ENCODE results near the gene SIK2. TPM values are rescaled to one million over a fixed set of nuclear protein-coding genes. Genes with fewer than 3 reads are reported as not detected.

SIK2 gene
- polyA plus RNA-seq, 3 donors, result 7.8 to 58.7 (median 15.7) TPM

DNA sequence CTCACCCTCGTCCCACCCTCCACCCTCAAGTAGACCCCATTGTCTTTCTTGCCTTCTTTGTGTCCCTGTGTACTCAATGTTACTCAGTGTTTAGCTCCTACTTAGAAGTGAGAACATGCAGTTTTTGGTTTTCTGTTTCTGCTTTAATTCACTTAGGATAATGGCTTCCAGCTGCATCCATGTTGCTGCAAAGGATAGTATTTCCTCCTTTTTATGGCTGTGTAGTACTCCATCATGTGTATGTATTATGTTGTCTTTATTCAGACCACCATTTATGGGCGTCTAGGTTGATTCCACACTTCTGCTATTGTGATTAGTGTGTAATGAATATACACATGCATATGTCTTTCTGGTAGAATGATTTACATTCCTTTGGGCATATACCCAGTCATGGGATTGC is 73.6 kb downstream of the SIK2 start:
- WGBS, 3 donors, result 96 to 98% (median 96%) methylated on average over 2 of the region's 2 CpGs
- no peak overlapping the region for H3K27ac ChIP-seq (ENCODE audit: low read depth, low read length)

DNA sequence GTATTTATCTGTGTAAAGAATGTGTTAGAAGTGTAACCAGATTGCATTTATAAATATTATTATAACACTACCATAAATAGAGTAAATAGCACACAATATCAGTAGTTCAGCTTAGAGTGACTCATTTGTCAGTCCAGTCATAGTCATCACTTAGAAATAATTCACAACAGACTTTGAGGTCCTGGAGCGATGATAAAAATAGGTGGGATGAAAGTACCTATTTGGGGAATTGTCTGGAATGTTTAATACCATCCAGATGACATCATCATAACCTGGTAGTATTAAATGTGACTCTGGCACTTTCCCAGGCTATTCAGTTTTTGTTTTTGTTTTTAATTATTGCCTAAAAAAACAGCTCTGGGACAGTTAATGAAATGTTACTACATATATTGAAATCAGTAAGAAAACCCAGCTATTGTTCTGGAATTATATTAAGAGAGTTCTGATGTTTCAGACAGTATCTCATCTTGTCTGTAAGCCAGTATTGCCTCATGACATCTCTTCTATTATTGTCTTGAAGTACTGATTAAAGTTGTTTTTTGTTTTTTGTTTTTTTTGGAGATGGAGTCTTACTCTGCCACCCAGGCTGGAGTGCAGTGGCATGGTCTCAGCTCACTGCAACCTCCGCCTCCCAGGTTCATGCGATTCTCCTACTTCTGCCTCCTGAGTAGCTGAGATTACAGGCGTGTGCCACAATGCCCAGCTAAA is 74.8 kb downstream of the SIK2 start:
- WGBS, 3 donors, result 92 to 94% (median 94%) methylated on average over 4 of the region's 4 CpGs
- H3K27ac ChIP-seq (ENCODE audit: low read depth, low read length), result no peak overlapping the region

DNA sequence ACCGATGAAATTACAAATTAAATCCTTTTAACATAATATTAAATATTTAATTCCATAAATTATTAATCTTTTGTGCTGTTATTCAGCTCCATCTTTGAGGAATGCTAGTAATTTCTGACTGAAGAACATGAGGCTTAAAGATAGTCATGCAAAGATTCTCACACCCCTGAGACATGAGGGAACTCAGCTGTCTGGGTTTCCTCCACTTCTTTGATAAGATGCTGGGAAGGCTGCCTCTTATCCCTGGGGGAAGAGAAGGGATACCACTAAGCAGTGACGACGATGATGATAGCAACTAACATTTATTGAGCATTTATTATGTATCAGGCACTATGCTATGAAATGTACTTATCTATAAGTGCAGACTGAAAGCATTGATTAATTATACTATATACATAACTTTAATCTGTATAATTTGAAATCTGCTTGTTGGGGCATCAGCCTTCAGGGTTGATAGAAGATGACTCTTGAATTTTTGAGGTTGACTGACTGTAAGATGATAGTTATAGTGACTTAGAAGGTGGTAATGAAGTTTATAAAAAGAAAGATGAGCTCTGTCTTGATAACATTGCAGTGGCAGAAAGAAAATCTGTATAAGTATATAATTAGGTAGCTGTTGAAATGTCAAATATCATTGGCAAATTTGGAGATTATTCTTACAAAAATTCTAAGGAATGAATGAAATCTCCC is 78.4 kb downstream of the SIK2 start:
- no peak overlapping the region for H3K27ac ChIP-seq (ENCODE audit: low read depth, low read length)
- 85 to 97% (median 92%) methylated on average over 3 of the region's 3 CpGs for WGBS, 3 donors

DNA sequence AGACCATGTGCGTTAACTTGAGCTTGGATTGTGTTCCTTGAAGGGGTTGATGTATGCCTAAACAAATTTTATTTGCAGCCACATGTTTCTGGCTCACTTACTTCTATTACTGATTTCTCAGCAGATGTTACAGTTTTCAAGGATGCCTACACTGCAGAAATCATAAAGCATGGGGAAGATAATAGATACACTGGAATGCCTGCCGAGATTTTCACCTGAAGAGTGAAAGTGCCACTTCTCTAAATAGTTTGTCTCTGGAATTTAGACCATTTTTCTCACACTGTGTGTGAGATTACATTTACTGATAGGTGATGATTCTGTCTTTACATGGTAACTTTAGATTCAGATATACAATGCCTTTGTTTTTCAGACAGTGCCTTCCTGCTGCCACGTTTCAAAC is 81.6 kb downstream of the SIK2 start:
- no peak overlapping the region for H3K27ac ChIP-seq (ENCODE audit: low read depth, low read length)

DNA sequence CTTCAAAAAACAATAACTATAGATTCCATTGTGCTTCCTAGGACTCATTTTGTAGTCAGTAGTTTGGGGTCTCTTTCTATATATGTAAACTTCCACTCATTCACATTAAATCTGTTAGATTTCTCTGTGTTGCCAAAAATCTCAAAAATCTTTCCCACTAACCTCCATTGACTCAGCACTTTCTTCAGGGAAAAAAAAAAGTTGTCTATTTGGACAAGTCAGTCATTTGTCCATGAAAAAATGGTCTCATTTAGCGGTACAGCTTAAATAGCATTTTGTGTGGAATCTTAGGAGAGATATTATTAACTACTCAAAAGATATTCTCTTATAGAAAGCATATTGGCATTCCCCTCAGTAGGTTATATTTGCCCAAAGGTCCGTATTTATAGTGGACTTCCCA is 82.0 kb downstream of the SIK2 start:
- 87 to 96% (median 94%) methylated on average over 2 of the region's 2 CpGs for WGBS, 3 donors
- no peak overlapping the region for H3K27ac ChIP-seq (ENCODE audit: low read depth, low read length)

More for the DNA sequence above, 81.6 kb downstream of the SIK2 start:
- WGBS, 3 donors, result 88 to 91% (median 89%) methylated on average over 3 of the region's 3 CpGs

DNA sequence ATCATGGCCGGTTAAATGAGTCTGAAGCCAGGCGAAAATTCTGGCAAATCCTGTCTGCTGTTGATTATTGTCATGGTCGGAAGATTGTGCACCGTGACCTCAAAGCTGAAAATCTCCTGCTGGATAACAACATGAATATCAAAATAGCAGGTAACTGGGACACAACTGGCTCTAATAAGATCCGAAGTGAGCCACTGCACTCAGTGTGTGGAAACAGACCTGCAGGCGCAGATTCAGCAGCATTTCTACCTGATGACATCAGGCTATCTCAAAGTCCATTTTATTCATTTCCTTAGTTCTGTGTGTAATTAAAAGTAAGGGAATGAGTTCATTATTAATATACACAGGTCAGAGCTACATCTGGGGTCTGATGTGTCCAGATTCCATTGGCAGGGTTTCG is 85.8 kb downstream of the SIK2 start:
- no peak overlapping the region for H3K27ac ChIP-seq (ENCODE audit: low read depth, low read length)

DNA sequence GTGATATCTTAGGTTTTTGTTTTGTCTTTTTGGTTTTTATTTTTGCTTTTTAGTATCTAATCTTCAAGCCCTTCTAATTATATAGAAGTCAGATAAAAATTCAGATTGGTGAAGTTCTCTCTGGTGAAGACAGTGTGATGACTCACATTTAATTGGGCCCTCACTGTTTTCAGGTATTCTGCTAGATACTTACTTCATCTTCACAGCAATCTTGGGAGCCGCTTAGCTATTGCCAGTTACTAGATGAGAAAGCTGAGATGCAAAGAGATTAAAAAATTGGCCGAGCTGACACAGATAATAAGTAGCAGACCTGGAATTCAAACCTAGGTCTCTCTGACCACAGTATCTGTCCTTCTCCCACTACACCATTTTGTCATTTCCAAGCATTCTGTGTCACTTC is 88.9 kb downstream of the SIK2 start:
- H3K27ac ChIP-seq (ENCODE audit: low read depth, low read length), result no peak overlapping the region
- 83 to 98% (median 94%) methylated on average over 2 of the region's 2 CpGs for WGBS, 3 donors

More for the DNA sequence above, 85.8 kb downstream of the SIK2 start:
- 81 to 96% (median 95%) methylated on average over 7 of the region's 7 CpGs for WGBS, 3 donors

DNA sequence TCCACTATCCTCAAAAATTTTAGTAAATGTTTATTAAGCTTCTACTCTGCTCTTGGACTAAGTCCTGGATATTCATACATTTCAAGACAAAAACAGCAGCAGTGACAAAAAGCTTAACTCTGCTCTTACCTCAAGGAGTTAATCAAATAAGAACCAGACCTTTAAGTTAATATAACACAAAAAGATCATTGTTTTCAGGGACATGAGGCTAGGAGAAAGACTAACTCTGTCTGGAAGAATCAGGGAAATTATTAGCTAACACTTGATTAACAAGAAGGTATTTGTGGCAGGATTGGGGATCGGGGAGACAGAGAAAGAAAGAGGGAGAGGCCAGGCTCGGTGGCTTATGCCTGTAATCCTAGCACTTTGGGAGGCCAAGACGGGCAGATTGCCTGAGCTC is 89.5 kb downstream of the SIK2 start:
- H3K27ac ChIP-seq (ENCODE audit: low read depth, low read length), result no peak overlapping the region
- WGBS, 3 donors, result 71 to 89% (median 79%) methylated on average over 3 of the region's 3 CpGs

DNA sequence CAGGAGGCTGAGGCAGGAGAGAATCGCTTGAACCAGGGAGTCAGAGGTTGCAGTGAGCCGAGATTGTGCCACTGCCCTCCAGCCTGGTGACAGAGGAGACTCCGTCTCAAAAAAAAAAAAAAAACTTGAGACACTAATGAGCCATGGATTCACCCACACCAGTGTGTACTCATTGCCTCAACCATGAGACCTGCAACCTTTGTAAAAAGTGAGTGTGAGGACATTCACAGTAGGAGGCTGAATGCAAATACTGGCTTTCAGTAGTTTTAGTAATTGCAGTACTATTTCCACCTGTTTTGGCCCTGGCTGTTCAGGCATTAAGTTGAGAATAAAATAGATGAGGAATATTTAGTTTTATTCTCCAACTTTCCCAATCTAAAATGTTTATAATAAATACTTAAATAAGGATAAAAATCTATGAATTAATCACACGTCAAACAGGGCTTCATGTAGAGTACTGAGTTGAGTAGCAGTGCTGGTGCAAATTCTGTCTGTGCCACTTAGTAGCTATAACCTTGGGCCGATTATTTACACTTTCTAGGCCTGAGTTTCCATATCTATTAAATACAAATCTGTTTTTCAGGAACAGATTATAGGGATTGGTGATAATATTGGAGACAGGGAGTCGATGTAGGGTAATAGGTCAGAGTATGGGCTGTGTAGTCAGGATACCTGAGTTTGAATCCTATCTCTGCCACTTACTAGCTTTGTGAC is 91.1 kb downstream of the SIK2 start:
- no peak overlapping the region for H3K27ac ChIP-seq (ENCODE audit: low read depth, low read length)
- 65 to 93% (median 86%) methylated on average over 6 of the region's 6 CpGs for WGBS, 3 donors

DNA sequence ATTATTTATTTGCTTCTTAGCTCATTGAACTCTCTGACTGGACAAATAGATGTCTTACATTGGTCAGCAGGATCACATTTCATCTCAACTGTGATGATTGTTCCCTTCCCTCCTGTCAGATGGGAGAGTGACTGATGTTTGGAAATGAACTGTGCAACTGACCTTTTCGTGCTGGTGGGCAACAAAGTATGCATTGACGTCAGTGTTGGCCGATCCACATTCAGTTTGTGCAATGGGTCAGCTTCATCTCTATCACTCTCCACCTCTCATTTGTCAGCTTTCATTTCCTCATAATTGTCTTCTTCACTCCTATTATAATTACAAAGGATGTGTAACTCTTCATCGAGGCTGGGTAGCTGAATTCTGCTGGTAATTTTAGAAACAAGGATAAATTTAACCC is 92.6 kb downstream of the SIK2 start:
- H3K27ac ChIP-seq (ENCODE audit: low read depth, low read length), result no peak overlapping the region
- WGBS, 3 donors, result 42 to 68% (median 46%) methylated on average over 4 of the region's 4 CpGs

DNA sequence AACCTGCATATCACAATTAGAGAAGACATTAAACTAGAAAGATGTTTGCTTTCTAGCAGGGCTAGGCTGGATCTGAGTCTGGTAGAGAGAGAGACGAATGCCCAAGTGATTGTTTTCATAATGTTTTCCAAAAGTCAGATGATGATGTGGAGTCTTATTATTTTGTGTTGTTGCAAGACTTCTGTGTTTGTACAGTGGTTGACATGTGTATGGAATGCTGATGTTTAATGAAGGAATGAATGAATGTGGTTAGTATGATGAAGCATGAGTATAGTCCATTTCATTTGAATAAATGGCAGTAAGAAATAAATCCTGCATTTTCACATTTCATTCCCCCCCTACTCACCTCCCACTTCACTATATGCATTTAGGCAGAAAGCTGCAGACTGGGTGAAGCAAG is 94.3 kb downstream of the SIK2 start:
- WGBS, 3 donors, result 68 to 74% (median 69%) methylated on average over 1 of the region's 1 CpG
- H3K27ac ChIP-seq (ENCODE audit: low read depth, low read length), result no peak overlapping the region

DNA sequence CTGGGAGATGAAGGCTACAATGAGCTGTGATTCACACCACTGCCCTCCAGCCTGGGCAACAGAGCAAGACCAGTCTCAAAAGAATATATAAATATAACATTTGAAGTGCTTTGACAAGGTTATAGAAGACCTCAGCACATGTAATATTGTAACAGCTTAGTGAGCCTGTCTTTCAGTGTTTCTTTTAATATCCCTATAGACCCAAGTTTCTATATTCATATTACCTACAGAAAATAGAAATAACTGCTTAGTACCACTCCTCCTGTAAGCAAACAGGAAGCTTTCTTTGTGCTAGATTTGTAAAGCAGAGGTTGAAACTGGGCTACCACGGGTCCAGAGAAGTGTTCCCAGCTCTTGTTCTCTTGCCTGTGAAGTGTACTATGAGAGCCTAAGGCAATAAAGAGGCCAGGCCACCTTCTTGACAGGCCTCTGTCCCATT is 95.7 kb downstream of the SIK2 start:
- 79 to 89% (median 85%) methylated on average over 1 of the region's 1 CpG for WGBS, 3 donors
- H3K27ac ChIP-seq (ENCODE audit: low read depth, low read length), result no peak overlapping the region

DNA sequence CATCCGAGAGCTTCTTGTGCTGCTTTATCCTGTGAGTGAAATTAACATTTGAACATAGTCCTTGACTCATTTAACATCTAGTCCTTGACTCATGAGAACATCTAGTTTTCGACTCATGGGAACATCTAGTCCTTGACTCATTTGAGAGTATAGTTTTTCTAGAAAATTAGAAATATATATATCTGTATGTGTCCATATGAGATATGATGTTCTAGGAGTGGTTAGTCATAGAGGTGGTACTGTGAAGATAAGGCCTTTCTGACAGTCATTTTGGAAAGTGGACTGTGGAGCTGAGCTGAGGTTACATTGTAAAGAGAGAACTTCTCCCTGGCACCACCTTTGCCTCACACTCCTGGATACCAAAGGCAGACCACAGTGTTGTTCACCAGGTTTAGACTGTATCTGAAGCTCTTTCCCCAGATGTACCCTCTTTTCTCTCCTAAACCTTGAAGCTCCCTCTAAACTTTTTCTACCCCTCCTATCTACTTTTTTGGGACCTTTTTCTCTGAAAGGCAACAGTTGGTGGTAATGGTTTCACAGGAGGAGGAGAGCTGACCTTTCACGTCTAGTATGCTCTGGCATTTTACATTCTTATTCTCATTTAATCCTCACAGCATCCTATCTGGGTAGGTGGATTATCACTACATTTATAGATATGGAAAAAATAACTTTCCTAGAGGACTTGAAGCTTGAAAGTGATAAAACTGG is 96.8 kb downstream of the SIK2 start:
- no peak overlapping the region for H3K27ac ChIP-seq (ENCODE audit: low read depth, low read length)
- 92 to 97% (median 96%) methylated on average over 3 of the region's 3 CpGs for WGBS, 3 donors

DNA sequence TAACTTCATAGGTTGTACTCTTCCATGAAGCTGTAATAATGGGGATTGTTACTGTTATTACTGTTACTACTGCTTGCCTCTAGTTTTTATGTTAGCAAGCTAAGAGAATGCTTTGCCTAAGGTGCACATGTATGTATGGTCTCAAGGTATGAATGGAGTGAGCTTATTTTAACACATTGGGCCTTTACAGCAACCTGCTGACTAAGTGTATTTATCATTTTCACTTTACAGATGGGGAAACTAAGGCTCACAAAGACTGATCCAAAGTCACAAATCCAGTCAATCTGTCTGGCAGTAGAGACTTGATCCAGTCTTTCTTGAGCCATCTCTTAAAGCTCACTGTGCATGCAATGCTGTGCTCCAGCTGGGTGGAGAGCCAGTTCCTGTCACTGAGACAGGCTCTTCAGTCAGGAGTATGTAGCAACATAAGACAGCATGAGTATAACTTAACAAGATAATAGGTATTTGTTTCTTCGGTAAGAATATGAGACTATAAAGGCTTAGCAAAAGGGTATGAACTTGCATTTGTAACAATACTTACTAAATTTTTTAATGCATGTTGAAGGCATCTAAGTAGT is 97.4 kb downstream of the SIK2 start:
- WGBS, 3 donors, result 86 to 96% (median 88%) methylated on average over 1 of the region's 1 CpG
- no peak overlapping the region for H3K27ac ChIP-seq (ENCODE audit: low read depth, low read length)

DNA sequence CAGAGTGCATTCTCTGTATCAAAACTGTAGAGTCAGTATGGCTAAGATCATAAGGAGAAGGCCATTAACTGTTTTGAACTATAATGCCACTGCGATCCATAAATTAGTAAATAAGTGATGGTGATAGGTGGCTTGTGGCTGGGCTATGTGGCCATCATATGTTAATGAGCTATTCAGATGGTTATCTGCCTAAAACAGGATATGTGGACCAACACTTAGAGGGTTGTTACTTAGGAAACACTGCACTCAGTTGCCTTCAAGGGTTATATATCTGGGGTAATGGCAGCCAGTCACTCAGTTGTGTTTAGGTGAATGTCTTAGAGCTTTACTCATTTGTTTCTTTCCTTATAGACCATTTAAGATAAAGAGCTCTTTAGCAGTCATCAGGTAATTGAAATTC is 97.9 kb downstream of the SIK2 start:
- H3K27ac ChIP-seq (ENCODE audit: low read depth, low read length), result no peak overlapping the region
- WGBS, 3 donors, result 97 to 100% (median 99%) methylated on average over 1 of the region's 1 CpG

DNA sequence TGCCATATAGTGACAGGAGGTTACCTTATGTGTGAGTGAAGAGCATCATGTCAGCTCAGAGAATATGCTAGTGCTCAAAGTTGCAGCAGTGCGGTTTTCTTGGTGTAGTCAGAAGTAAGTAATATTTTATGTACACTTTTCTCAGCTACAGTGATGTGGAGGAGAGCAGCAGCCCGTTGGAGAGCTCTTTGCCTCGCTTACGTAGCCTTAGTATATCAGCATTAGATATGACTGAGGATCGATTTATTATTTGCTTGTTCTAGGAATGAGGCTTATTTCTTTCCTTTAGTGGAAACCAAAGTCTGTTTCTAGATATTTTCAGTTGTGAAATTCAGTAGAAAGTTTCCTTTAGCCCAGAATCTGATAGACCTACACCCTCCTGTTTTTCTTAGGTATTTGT is 100.4 kb downstream of the SIK2 start:
- whole genome bisulfite sequencing, 3 donors, result 53 to 91% (median 85%) methylated on average over 5 of the region's 5 CpGs
- H3K27ac ChIP-seq (ENCODE audit: low read depth, low read length), result no peak overlapping the region

DNA sequence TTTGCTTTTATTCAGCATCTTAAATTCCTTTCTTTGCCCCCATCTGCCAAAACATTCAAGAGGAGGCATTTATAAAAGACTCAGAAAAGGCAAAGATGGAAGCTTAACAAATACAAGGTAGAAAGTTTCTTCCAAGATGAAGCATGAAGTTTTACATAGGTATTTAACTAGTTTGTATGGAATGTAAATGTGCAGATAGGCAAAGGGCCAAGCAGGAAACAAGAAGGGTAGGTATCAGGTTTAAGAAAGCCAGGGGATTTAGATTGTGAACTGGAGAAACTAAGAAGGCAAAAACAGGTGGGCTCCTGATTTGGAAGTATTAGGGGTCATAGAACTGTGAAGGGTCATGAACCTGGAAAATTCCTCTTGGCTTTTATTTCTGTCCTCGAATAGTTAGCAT is 101.3 kb downstream of the SIK2 start:
- no peak overlapping the region for H3K27ac ChIP-seq (ENCODE audit: low read depth, low read length)
- 67 to 91% (median 77%) methylated on average over 1 of the region's 1 CpG for WGBS, 3 donors

DNA sequence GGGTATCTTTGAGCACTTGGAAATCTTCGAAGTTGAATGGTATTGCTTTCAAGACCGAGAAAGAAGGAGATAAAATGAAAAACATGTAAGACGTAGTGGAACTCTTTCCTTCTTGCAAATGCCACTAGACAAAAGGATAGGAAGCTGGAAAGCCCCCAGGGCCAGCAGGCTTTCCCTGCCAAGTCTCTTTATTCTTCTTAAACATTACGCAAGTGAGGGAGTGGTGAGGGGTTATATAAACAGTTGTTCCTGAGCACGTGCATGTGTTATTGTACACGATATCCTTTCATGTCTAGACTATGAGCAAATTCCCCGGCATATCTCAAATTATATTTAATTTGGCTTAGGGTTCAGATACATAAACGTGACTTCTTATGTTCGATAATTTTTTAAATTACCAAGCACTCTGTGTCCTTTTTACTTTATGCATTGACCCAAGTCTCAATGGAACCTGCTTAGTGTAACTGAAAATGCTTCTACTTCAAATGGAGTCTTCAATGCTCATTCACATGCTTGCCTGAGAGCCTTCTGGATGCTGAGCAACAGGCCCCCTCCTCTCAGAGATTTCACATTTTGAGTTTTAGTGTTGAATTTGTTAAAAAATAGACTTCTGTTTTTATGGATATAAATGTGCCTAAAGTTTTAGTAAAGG is 104.9 kb downstream of the SIK2 start:
- no peak overlapping the region for H3K27ac ChIP-seq (ENCODE audit: low read depth, low read length)
- WGBS, 3 donors, result 33 to 51% (median 49%) methylated on average over 9 of the region's 9 CpGs
